T-helper 22 cell (primary cell): ENCODE data around the gene A3GALT2.
"Not testable (repeated sequence)": the region's sequence is repeated elsewhere in the genome, so short reads cannot be mapped to it uniquely, and the experiment has no call there.

Experiments used
- DNase-seq: peaks from one replicate; pipeline ENCODE4 v3.0.0-alpha.2; 2020; ENCODE audit warnings: low read depth

Gene A3GALT2

DNA sequence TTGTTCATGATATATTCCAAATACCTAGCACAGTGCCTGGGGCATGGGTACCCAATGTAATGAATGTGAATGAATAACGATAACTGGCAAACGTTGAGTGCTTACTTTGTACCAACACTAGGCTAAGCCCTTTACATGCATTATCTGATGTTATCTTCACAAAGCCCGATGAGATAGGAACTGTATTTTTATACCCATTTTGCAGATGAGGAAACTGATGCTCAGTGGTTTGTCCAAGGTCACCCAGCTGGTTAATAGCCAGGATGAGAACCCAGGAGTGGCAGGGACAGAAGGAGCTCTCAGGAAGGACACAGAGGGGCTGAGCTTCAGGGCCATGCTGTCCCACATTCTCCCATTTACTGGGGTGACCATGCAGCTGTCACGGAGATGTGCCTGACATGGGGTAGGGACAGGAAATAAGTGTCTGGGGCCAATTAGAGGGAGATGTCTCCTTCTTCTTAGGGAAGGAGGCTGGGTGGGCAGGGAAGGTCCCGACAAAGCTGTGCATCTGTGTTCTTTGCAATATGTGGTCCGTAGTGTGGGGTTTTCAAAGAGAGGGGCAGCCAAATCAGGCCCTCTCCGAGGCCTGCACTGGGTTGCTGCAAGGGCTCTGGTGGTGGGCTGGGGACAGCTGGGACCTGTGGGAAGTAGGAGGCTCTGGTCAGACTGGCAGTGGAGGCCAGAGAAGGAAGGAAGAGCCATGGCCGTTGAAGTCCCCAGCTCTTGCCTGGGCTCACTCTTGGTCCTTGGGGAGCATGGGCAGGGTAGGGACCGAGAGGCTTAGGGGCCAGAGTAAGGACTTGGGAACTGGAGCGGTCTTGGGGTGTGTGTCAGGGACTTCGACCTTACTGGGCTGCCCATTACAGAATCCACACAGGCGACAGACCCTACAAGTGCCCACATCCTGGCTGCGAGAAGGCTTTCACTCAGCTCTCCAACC lies 26.6 kb downstream of the A3GALT2 start:
- no peak for DNase-seq

- no peak for DNase-seq
Measured at GRCh38 chr1:33292726-33293340, 28.1 kb downstream of the A3GALT2 start.

GRCh38 chr1:33290615-33291014 lies 30.3 kb downstream of the A3GALT2 start:
- DNase-seq: not testable (repeated sequence)

GRCh38 chr1:33289858-33290154 lies 31.1 kb downstream of the A3GALT2 start:
- DNase-seq: no peak

DNA sequence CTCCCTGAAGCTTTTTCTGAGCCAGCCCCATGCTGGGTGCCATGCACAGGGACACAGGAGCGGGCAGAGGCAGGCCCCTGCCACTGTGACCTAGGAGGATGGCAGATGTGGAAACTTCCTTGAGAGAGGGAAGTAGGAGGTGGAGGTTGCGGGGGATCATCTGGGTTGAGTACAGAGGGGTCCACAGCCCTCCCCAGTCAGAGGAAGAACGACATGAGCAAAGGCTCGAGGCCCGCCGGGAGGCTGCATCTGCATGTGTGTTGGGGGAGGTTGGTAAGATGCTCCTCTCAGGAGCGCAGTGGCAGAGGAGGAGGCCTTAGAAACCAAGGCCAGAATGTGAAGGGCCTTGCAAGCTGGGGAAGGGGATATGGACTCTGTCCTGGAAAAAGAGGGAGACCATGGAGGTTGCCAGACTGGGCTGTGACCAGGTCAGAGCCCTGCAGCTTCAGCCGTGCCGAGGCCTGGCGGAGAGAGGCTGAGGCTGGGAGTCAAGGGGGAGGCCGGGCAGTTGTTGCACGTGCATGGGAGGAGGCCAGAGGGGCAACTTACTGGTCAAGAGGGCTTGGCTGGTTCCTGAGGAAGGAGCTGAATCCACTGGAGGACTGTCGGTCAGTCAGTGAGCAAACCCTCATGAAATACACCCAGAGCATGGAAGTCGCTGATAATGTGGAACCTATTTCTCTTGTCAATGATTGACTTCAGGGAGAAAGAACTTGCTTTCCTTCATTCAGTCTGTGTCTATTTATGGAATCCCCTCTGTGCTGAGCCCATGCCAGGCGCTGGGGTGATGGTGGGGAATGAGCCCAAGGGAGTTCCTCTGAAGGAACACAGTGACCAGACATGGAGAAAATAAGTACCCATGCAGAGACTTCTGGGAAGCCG lies 31.7 kb downstream of the A3GALT2 start:
- DNase-seq: no peak

DNA sequence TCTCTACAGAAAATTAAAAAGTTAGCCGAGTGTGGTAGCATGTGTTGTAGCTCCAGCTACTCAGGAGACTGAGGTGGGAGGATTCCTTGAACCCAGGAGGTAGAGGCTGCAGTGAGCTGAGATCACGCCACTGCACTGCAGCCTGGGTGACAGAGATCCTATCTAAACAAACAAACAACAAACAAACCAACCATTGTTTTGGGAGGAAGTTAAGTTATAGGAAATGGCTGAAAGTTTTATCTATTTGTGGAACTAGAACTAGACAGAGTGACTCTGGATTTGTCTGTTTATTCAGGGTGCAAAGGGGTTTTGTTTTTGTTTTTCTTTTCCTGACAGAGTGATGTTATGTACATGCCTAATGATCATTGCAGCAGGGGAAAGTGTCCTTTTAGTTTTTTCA lies 33.6 kb downstream of the A3GALT2 start:
- no peak for DNase-seq

- DNase-seq: no peak
Measured at GRCh38 chr1:33286451-33287185, 34.3 kb downstream of the A3GALT2 start.

DNA sequence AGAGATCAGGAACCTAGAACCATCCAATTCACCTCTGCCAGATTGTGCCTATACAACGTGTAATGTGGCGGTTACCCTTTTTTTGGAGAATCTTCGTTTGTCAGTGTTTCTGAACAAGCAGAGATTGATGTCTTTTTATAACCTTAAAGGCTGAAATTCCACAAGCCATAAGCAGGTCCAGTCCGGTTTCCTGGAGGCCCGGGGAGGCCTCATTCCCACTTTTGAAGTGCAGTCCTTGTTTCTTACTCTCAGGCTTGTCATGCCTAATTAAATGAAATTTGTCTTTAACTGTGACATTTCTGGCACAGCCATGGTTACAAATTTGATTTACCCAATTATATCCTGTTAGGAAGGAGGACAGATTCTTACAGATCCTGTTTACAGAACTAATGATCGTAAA lies 36.8 kb downstream of the A3GALT2 start:
- no peak for DNase-seq

DNA sequence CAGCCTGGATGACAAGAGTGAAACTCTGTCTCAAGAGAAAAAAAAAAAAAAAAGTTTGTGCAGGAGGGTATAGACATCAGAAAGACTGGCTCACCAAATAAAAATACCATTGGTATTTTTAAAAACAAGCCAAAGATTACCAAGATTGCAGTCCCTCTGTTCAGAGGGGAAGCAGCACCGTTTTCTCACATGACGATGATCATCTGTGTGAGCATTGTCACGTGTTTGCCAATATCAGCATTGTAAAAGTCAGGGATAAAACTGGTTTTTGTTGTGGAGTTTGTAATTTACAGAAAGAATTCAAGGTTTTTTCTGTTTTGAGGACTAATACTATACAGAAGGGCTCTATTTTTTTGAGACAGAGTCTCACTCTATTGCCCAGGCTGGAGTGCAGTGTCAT lies 38.1 kb downstream of the A3GALT2 start:
- DNase-seq: no peak

- no peak for DNase-seq
Measured at GRCh38 chr1:33281554-33282303, 39.2 kb downstream of the A3GALT2 start.

DNA sequence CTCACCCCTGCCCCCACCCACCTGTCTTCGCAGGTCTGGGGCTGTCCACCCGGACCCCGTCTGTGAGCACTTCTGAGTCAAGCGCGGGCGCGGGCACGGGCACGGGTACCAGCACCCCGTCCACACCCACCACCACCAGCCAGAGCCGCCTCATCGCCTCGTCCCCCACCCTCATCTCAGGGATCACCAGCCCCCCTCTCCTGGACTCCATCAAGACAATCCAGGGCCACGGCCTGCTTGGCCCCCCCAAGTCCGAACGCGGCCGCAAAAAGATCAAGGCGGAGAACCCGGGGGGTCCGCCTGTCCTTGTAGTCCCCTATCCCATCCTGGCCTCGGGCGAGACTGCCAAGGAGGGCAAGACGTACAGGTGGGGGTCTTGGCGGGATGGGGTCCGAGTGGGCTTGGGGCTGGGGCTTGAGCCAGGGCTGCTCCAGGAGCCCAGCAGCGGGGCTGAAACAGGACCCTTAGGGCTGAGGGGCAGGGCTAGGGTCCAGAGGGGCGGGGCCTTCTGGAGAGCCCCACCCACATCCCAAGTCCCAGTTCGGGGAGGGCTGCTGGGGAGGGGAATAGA lies 40.7 kb downstream of the A3GALT2 start:
- DNase-seq: no peak

DNA sequence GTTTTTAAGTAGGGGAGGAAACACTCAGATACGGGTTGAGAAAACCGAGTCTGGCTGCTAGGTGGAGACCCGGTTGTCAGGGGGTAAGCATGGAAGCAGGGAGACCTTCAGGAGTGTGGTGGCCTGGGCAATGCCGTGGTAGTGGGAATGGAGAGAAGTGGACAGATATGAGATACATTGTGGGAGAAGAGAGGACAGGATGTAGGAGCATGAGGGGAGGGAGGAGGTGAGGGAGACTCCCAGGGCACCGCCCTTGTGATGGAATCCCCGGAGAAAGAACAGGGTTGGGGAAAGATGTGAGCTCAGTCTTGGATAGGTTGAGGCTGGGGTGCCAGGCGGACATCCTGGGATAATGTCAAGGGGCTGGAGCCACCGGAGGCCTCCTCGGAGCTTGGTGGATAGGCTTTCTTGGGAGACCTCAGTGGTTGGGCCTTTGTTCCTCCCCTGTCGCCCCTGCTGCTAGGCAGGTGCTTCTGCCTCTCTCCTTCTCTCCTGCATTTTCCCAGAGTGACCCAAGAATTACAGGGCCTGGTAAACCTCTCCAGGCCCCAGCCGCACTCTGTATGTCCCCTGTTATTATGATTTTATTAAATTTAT lies 43.3 kb downstream of the A3GALT2 start:
- no peak for DNase-seq

DNA sequence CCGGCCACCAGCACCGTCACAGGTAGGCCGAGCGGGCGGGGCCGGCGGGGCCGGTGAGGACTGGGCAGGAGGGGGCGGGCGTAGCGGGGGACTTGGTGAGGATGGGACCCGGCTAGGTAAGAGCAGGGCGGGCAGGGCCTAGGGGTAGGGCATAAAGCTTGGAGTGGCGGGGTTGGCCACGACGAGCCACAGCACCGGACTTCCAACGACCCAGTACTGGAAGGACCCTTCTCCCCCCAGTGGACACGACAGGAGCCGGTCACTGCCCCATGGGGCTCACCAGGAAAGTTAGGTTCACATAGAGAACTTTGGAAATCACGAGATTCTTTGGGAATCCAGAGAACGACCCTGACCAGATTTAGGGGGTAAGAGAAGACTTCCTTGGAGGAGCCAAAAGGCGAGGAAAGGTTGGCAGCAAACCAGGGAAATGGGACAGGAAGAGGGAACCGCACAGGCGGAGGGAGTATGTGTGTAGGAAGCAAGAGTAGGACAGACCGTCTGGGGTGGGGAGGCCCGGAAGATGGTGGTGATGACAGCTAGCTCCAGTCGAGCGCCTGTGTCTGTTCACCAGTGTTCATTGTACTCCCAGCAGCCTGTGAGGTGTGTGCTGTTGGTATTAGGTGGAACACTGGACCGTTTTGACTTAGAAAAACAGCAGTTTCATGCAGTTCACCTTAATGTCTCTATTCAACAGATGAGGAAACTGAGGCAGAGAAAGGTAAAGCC lies 44.2 kb downstream of the A3GALT2 start:
- no peak for DNase-seq

GRCh38 chr1:33275706-33276572 lies 45.0 kb downstream of the A3GALT2 start:
- DNase-seq: no peak

- no peak for DNase-seq
Measured at GRCh38 chr1:33275195-33275594, 45.7 kb downstream of the A3GALT2 start.

GRCh38 chr1:33274446-33274845 lies 46.5 kb downstream of the A3GALT2 start:
- DNase-seq: no peak

GRCh38 chr1:33273961-33274371 lies 46.9 kb downstream of the A3GALT2 start:
- no peak for DNase-seq

GRCh38 chr1:33273406-33273805 lies 47.5 kb downstream of the A3GALT2 start:
- DNase-seq: no peak

GRCh38 chr1:33272930-33273329 lies 48.0 kb downstream of the A3GALT2 start:
- no peak for DNase-seq
